Suppressor macrophage (primary cell): ENCODE data around the gene PRKCA.
"Not testable (repeated sequence)": the region's sequence is repeated elsewhere in the genome, so short reads cannot be mapped to it uniquely, and the experiment has no call there.

Experiments
- DNase-seq, 4 experiments: peaks; one replicate each; pipeline ENCODE4 v3.0.0-alpha.2; 2020 to 2022

Gene PRKCA

GRCh38 chr17:66353937-66354401 lies 51.6 kb downstream of the PRKCA start:
- DNase-seq: no peak

DNA sequence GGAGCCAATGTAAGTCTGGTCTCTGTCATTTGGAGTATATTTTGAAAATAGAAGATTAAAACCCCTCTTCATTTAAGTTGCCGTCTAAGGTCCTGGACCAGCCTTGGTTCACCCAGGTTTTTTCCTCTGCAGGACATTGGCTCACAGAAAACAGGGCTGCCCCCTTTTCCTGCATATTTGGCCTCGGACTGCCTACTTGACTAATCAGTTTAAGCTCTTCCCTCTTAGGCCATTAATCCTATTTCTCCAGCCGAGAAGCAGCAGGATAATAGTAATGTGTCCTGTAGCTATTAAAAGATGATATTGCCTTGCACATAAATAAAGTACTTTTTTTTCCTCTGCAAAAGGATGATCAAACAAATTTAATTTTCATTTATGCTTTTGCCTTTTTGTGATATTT lies 52.1 kb downstream of the PRKCA start:
- no peak for DNase-seq

DNA sequence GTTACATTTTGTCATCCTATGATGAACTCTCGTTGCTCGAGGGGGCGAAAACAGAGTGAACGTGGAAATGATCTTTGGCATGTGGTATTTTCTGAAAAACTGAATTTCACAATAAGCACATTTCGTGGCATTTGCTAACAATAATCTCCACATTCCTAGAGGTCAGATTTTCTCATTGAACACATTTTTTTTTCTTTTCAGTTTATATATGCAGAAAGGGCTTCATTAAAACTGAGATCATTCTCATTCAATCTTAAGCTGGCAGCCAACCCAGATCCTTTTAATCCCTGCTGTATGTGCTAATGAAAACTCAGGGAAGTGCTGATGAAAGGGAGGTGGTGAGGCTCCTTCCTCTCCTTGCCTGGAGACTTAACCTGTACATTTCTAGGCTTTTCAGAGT lies 52.6 kb downstream of the PRKCA start:
- no peak for DNase-seq

DNA sequence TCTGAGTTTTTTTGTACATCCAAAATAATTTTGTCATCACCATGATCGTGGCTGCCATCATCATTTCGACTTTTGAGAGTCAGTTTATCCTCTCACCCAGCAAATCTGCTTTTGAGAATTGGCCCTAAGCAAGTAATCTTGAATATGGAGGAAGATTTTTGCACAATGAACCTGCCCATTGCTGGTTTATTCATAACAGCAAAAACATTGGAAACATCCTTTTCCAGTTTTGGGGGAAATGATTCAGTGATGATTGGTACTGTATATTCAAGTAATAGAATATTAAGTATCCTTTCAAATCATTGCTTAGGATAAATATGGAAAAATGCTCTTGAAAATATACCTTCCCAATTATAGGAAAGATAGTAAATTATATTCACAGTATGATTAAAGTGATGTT lies 53.1 kb downstream of the PRKCA start:
- DNase-seq: no peak

DNA sequence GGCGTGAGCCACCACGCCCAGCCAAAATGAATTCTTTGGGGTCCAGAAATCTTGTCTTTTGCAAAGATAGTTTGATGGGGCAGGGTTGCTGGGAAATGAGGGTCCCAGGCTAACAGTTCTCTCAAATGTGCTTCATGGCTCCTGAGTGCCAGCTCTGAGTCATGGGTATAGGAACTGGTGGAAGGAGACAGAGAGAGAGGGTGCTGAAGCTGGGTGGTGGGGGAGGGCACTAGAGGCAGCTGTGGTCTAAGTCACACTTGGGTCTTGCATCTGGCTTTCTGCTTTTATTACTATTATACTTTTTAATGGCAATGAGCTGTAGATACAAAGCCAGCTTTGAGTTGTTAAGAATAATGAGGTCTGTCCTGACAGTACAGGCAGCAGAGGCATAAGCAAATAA lies 54.6 kb downstream of the PRKCA start:
- DNase-seq: no peak

DNA sequence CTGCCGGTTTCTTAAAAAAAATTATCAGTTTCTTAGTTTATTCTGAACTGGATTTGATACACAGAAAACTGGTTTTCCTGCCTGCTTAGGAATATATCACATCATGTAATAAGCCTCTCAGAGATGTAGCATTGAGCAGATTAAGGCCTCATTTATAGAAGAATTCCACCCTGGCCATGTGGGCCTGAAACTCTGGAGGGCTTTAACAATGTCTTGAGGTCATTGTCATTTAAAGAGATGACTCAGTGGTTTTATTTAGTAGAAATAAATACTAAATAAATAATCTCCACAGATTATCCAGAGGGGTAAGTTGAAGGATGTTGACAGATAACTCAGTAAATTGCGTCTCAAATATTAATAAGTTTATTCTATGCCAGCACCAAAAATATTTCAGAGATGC lies 56.9 kb downstream of the PRKCA start:
- DNase-seq: no peak

DNA sequence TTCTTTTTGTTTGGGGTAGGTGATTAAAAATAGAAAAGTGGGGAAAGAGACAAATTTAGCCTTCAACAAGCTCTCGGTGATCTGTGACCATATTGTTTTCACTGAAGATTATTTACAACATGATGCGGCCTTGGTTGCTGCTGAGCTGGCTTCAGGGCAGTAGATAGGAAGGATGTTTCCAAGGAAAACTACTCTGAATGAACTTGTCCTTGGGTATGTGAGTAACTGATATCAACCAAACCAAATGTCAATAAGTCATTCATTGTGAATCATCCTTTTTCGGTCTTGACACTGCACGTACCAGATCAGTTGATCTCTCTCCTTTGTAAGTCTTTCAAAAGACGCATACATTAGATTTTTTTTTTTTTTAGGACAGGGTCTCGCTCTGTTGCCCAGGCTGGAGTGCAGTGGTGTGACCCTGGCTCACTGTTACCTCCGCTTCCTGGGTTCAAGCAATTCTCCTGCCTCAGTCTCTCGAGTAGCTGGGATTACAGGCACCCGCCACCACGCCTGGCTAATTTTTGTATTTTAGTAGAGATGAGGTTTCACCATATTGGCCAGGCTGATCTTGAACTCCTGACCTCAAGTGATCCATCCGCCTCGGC lies 58.6 kb downstream of the PRKCA start:
- not testable (repeated sequence) for DNase-seq

DNA sequence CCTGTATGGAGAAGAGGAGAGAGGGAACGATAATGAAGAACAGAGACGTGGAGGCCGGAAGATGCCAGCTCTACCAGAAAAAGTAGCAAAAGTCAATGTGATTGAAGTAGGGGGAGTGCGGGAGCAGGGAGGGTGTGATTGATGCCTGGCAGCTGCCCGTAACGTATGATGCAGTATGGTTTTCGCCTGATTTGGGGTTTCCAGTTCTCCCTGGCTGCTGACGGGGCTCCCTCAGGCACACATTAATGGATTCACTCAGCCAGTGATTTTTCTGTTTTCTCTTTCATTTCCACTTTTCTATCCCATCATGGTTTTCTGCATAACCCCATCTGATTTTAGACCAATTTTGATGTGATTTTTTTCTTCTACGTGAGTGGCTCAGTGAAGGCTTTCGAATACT lies 62.1 kb downstream of the PRKCA start:
- DNase-seq: no peak

DNA sequence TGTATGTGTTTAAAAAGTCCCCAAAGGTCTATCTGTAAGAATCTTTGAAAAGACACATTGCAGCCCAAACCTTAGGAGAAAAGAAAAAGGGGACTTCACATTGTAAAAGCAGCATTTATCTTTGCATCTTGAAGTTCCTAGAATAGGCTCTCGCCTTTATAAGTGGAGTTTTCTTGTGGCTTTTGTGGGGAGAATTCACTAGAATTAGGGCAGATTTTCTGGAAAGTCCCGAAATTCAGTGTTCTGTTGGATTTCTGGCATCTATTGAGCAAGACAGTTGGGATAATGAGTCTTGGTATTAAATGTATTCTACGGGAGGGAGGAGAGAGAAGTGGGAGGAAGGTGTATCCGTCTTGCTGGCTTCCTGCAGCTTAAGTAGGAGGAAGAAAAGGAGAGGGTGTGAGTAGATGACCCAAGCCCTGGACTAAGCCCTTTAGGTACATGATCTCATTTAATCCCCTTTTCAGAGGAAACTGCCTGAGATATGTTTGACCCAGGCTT lies 62.6 kb downstream of the PRKCA start:
- DNase-seq: peak in 2 of 4 experiments; percentile 5

DNA sequence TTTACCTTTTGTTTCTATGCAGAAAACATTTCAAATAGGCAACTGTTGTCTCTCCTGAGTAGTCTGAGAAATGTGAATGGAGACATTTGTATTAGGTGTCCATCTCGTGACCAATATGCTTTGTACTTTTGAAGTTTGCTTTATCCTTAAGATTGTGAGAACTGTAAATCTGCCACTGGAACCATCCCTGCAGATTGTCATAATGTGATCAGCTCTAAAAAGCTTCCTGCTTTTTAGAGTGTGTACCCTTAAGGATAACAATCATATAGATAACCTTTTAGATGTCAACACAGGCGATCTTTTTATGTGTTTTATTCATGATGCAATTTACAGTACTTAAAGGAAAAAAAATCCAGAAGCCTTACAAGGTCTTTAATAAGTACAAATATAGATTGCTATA lies 63.5 kb downstream of the PRKCA start:
- DNase-seq: no peak

GRCh38 chr17:66367107-66367506 lies 64.7 kb downstream of the PRKCA start:
- no peak for DNase-seq

DNA sequence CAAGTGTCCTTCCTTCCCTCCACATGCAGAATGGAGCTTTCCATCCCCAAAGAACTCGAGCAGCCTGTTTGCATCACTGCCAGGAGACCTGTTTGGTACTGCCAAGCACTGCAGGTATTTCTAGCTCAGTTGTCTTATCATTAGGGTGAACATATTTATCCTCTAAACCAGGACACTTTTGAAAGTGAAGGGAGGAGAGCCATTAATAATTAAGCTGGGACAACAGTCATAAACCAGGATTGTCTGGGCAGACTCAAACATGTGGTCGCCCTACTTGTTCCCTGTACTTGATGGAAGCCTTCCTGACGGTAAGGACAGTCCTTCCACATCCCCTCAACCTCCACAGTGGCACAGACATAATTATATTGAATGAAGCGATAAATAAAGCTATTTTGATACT lies 67.4 kb downstream of the PRKCA start:
- no peak for DNase-seq

DNA sequence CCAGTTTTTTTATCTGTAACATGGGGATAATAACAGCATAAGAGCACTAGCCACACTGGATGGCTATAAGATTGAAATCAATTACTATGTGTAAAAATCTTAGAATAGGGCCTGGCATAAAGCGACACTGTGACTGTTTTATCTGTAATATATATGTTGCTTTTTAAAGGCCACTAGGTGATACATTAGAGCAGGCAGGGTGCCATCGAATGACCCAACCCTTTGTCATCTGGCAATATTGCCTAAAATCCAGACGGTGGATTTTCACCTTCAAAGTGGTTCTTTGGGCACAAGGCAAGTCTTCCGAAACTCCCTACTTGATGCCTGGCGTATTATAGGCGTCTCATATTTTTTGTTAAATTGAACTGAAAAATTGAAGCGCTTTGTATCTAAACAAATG lies 69.1 kb downstream of the PRKCA start:
- no peak for DNase-seq

DNA sequence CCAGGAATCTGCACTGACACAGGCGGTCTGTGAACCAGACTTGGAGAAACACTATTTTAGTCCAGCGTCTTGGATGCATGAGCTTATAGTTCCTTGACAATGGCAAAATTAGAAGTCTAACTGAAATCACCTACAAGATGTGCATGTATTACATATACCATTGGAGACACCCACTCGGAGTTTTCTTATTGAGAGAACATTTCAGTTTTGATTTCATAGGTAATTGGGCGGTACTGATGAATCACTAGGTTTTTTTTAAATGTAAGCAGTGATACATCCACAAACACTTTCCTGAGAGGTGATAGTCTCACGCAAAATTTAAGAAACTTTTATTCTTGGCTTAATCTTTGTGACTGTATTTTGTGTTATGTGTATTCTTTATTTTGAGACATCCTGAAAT lies 69.8 kb downstream of the PRKCA start:
- no peak for DNase-seq

GRCh38 chr17:66373079-66373478 lies 70.7 kb downstream of the PRKCA start:
- DNase-seq: no peak

DNA sequence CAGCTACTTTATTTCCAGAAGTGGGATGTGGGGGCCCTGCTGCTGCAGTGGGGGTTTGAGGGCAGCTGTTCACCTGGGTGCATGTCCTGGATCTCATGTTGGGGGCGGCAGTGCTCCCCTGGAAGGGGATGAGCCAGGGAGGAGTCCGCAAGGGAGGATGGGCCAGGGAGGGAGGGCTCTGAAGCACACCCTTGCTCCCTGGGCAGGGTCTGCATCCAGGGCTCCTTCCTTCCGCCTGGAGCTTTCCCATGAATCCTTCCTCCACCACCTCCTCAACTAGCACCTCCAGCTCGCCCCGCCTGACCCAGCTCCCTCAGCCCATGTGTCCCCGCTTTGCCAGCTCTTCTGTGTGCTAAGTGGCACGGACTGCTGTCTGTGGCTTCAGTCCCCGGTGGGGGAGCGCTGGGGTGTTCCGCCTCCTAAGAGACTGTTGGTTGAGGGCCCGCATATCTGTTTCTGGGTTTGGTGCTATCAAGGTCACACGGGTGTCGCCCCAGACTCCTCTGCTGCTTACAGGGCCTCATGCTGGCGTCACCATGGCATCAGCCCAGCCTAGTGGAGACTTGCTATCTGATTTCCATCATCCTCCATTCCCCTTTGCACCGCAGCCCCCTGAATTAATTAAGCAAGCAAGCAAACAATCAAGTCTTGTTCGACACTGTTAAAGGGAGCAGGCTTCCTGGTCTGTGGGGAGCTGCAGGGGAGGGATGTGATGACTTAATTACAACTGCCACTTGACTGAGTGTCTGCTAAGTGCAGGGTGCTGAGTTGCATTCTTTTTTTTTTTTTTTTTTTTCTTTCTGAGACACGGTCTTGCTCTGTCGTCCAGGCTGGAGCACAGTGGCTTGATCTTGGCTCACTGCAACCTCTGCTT lies 71.8 kb downstream of the PRKCA start:
- peak; percentile 9 to 35 (median 16) for DNase-seq

DNA sequence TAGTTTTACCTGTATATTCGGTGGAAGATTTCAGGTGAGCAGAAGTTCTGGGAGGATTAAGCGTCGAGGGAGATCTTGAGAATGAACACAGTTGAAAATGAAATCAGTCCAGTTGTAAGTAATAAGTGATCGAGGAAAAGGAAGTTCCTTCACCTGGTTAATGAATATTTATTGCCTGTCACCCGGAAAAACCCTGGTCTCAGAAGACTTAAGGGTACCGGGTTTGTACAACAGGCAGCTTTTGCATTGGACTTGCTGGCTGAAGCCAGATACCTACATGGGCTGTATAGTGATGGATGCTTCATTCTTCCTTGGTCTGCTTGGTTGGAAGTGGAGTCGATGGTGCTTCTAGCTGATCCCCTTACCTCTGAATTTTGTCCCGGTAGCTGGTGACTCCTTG lies 72.7 kb downstream of the PRKCA start:
- DNase-seq: no peak

- DNase-seq: no peak
These were observed 75.9 kb downstream of the PRKCA start for GRCh38 chr17:66378296-66378695.

GRCh38 chr17:66379544-66379943 lies 77.1 kb downstream of the PRKCA start:
- peak in 2 of 4 experiments; percentile 34 to 37 for DNase-seq

- peak in 2 of 4 experiments; percentile 33 to 51 for DNase-seq
These were observed 77.6 kb downstream of the PRKCA start for GRCh38 chr17:66379996-66380395.

DNA sequence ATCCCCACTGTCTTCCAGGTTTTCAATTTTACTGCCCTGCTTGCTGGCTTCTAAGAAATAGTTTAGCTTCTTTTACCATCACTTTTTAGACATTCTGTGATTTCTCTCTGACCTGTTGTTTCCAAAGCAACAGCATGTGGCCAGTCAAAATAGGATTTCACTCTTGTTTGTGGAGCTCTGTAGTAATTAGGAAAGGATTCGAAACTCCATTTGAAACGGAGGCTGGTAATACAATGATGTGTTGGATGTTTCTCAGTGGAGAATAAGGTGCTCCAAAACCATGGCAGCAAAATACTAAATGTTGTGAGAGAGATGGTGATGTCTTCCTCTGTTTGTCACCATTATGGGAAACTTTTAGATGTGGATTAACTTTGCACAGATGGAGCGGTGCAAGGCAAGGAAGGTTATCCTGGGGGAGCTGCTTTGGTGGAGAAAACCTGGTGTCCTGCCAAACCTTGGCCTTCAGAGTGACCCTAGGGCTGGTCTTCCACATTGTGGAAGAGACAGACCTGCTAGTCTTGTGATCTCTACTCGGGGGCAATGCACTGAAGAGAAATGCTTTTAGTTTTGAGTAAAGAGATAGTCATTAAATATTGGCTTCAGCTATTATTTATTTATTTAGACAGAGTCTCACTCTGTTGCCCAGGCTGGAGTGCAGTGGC lies 79.4 kb downstream of the PRKCA start:
- no peak for DNase-seq

GRCh38 chr17:66383333-66383732 lies 80.9 kb downstream of the PRKCA start:
- DNase-seq: no peak
